Lung (tissue), 12 donors: ENCODE data around the gene PRX. TPM values are rescaled to one million over a fixed set of nuclear protein-coding genes. Genes with fewer than 3 reads are reported as not detected.
A peak's percentile ranks its signal among the peaks of the same experiment; 100 is the strongest.

Source experiments
- ATAC-seq: fragments of 200-7000 bp; cut with Tn5 transposase; one replicate; pipeline ENCODE4 v1.9.1; 2020; ENCODE audit warnings: moderate number of reproducible peaks; ENCODE audit not compliant: insufficient read depth, low FRiP score
- DNase-seq, 3 donors: peaks; one replicate each; pipeline ENCODE4 v3.0.0-alpha.2; 2013 to 2017
- H3K27ac ChIP-seq, 2 donors: one replicate each; pipeline ENCODE4 v1.5.1; 2013; ENCODE audit warnings: mild to moderate bottlenecking in 2 of 2, moderate library complexity in 2 of 2, control low read depth in 1 of 2, inconsistent platforms in 1 of 2, low read depth in 1 of 2, low read length in 1 of 2
- H3K27me3 ChIP-seq, 3 donors: one replicate each; pipeline ENCODE4 v1.5.1; 2013; ENCODE audit warnings: low read length in 2 of 3; ENCODE audit not compliant: control insufficient read depth in 3 of 3, insufficient read depth in 3 of 3
- H3K36me3 ChIP-seq, 4 donors: one replicate each; pipeline ENCODE4 v1.5.1; 2013; ENCODE audit warnings: low read length in 4 of 4, mild to moderate bottlenecking in 1 of 4, moderate library complexity in 1 of 4; ENCODE audit not compliant: control insufficient read depth in 4 of 4, insufficient read depth in 4 of 4
- H3K4me1 ChIP-seq, 5 donors: one replicate each; pipeline ENCODE4 v1.5.1; 2013; ENCODE audit warnings: low read length in 5 of 5, mild to moderate bottlenecking in 2 of 5, moderate library complexity in 1 of 5; ENCODE audit not compliant: control insufficient read depth in 5 of 5, insufficient read depth in 5 of 5
- H3K4me3 ChIP-seq: one replicate; pipeline ENCODE4 v1.5.1; 2013; ENCODE audit warnings: mild to moderate bottlenecking, control low read depth, moderate library complexity
- H3K9ac ChIP-seq, 2 donors: one replicate each; pipeline ENCODE4 v1.5.1; 2013; ENCODE audit warnings: low read length in 2 of 2, control low read depth in 1 of 2; ENCODE audit not compliant: insufficient read depth in 1 of 2
- H3K9me3 ChIP-seq, 4 donors: one replicate each; pipeline ENCODE4 v1.5.1; 2013; ENCODE audit warnings: low read length in 3 of 4, mild to moderate bottlenecking in 1 of 4, moderate library complexity in 1 of 4; ENCODE audit not compliant: control insufficient read depth in 4 of 4, insufficient read depth in 3 of 4
- WGBS, 2 donors: extraction: QIAGEN DNeasy Blood & Tissue Kit; methylation state at CpG; one replicate each; pipeline ENCODE4 v1.1.7; 2013; 5-methylcytosine and 5-hydroxymethylcytosine counted together
- polyA plus RNA-seq, 2 donors: library from polyadenylated mRNA; stranded (reverse); fragments of 200-250 nt; gene quantifications; one replicate each; pipeline ENCODE4 v1.2.1, GENCODE V29; 2013
- total RNA-seq, 2 donors: library from RNA; depleted of rRNA in 1 of 2; stranded (reverse); fragments of >200 nt in 1 of 2; gene quantifications; one replicate each; pipeline ENCODE4 v1.2.1, GENCODE V29; 2014 to 2021
- TF ChIP-seq, protein P1 (sequence below): IDR thresholded peaks from 2 replicates; pipeline ENCODE4 v1.5.1; 2012; ENCODE audit warnings: mild to moderate bottlenecking; ENCODE audit errors: control extremely low read depth, extremely low read depth
- donor health status: control.
- donor health status: control.
- donor health status: Bipolar disorder and iron deficiency.
- donor health status: healthy.
- donor health status: DM: yes; HTN: yes; CAD: no.

The PRX gene
- total and polyA plus RNA-seq, 4 donors = 16.9 to 43.8 (median 27.9) TPM

DNA sequence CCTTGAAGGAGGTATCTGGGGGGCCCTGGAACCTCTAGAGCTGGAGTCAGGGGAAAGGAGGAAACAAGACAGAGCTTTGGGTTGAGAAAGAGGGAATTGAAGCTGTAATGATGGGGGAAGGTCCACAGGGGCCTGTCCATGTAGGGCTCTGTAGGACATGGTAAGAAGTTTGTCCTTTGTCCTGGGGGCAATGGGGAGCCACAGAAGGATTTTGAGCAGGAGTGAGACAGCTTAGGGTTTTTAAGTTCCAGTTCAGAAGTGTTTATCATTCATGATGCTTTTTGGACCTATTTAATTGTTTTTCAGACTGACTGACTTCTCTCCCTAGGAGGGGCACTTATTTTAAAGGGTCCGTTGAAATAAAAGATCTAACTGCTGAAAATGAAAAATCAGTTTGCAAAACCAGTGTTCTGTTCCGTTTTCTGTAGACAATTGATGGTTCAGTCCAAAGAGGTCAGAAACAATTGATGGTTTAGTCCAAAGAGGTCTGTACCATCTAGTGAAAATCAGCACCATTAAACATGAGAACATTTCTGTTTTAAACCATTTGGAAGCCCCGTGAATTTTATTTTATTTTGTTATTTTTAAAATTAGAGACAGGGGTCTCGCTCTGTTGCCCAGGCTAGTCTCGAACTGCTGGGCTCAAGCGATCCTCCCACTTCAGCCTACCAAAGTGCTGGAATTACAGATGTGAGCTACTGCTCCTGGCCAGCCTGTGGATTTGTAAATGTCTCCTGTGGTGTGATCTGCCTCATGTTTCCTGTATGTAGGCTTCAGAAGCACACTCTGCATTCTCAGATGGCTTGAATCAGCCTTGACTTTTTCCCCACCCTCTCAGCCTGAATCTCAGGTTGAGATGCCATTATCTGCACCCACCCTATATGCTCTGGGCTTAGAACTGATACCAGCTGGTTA is 56.2 kb downstream of the PRX start:
- no peak for ATAC-seq
- Histone ChIP-seq H3K27me3 (no peaks in the 10 kb centered on the region), H3K9ac (no peak overlapping the region), H3K4me1 (peaks cover 0 to 9% (median 3%) of the 10 kb centered on the region in 5 donors), H3K27ac (no peak overlapping the region), H3K36me3 (peaks cover 0 to 4% (median under 1%) of the 10 kb centered on the region in 4 donors), H3K9me3 (no peaks in the 10 kb centered on the region), H3K4me3 (no peak overlapping the region)
- DNase-seq = peak in 1 of 3 donors; percentile 12
- TF ChIP-seq, protein P1, sequence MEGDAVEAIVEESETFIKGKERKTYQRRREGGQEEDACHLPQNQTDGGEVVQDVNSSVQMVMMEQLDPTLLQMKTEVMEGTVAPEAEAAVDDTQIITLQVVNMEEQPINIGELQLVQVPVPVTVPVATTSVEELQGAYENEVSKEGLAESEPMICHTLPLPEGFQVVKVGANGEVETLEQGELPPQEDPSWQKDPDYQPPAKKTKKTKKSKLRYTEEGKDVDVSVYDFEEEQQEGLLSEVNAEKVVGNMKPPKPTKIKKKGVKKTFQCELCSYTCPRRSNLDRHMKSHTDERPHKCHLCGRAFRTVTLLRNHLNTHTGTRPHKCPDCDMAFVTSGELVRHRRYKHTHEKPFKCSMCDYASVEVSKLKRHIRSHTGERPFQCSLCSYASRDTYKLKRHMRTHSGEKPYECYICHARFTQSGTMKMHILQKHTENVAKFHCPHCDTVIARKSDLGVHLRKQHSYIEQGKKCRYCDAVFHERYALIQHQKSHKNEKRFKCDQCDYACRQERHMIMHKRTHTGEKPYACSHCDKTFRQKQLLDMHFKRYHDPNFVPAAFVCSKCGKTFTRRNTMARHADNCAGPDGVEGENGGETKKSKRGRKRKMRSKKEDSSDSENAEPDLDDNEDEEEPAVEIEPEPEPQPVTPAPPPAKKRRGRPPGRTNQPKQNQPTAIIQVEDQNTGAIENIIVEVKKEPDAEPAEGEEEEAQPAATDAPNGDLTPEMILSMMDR = no peak
- WGBS, 2 donors = 94 to 95% methylated on average over 6 of the region's 6 CpGs

DNA sequence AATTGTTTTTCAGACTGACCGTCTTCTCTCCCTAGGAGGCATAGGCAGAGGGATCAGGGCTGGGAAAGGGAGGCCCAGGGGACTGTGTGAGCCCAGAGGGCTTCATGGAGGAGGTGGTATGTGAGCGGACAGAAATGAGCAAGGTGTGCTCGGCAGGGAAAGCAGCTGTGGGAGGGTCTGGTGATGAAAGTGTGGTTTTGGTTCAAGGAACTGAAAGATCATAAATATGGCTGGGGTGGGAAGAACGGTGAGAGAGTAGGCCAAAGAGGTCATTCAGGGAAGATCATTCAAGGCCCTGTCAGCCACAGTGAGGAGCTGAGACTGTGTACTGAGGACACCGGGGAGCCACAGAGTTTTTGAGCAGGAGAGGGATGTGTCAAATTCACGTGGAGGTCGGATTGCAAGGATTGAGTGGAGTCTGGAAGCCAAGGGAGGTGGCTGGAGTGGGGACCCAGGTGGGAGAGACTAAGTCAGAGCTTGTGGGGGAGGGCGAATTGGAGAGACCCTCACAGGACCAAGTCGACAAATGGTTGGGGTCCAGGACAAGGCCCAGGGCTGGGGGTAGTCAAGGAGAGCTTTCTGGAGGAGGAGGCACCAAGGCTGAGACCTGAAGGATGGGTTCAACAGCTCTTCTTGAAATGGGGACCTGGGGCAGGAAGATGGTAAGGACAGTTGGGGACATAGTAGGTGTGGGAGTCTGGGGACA is 57.0 kb downstream of the PRX start:
- DNase-seq = no peak
- Histone ChIP-seq H3K9me3 (no peaks in the 10 kb centered on the region), H3K27me3 (no peaks in the 10 kb centered on the region), H3K4me3 (no peak overlapping the region), H3K4me1 (peaks cover 0 to 9% (median 3%) of the 10 kb centered on the region in 5 donors), H3K9ac (no peak overlapping the region), H3K36me3 (peaks cover 0 to 4% (median under 1%) of the 10 kb centered on the region in 4 donors), H3K27ac (no peak overlapping the region)
- WGBS, 2 donors = 79 to 81% methylated on average over 9 of the region's 9 CpGs
- ATAC-seq = no peak
- TF ChIP-seq, protein P1 = no peak

DNA sequence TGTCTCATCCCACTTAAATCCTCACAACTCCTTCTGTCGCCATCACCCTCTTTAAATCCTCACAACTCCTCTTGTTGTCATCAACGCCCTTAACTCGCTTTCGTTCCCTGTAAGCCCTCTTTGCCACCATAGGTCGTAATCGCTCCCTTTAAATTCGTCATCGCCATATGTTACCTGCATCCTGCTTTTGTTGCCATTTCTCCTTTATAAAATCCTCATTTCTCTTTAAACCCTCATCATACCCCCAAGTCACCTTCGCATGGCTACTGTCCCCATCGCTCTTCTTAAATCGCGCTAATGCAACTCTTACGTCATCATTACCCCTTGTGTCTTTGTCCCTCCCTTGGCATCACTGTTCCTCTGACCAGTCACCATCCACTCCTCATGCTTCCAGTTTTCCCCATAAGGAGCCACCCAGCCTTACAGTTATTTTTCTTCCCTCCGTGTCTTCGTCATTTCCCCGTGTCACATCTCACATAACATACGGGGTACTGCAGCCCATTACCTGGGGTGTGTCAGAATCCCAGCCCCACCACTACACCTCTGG is 64.1 kb downstream of the PRX start:
- TF ChIP-seq, protein P1 = no peak
- Histone ChIP-seq H3K27me3 (no peaks in the 10 kb centered on the region), H3K36me3 (peaks cover 0 to 5% (median 0%) of the 10 kb centered on the region in 4 donors), H3K9ac (peak overlapping the region; percentile 41 to 99), H3K4me1 (peaks cover 0 to 15% (median 5%) of the 10 kb centered on the region in 5 donors), H3K27ac (peak overlapping the region; percentile 40 to 77), H3K4me3 (peak overlapping the region; percentile 56), H3K9me3 (no peaks in the 10 kb centered on the region)
- 11% methylated on average over 17 of the region's 17 CpGs for WGBS, 2 donors
- no peak for ATAC-seq
- DNase-seq = peak; percentile 37 to 62 (median 60)
